GM21529 (cell line): Measurements from ENCODE around the gene CHEK2.
"Not testable (repeated sequence)": the region's sequence is repeated elsewhere in the genome, so short reads cannot be mapped to it uniquely, and the experiment has no call there.

Experiments
- ATAC-seq: cut with Tn5 transposase; IDR thresholded peaks from one replicate; pipeline ENCODE4 v1.9.1; 2021; ENCODE audit not compliant: unreplicated experiment

The CHEK2 gene

GRCh38 chr22:28742562-28742962, 942 bp upstream of the CHEK2 start:
- no peak for ATAC-seq

- no peak for ATAC-seq
These were observed 328 bp downstream of the CHEK2 start for GRCh38 chr22:28741200-28741784.

- ATAC-seq, result not testable (repeated sequence)
These were observed 2.7 kb downstream of the CHEK2 start for GRCh38 chr22:28738876-28739275.

- ATAC-seq, result no peak
These were observed 3.9 kb downstream of the CHEK2 start for GRCh38 chr22:28737701-28738100.

GRCh38 chr22:28736301-28737155, 5.1 kb downstream of the CHEK2 start:
- no peak for ATAC-seq

GRCh38 chr22:28734393-28734792, 7.2 kb downstream of the CHEK2 start:
- no peak for ATAC-seq

- ATAC-seq, result no peak
These were observed 11.4 kb downstream of the CHEK2 start for GRCh38 chr22:28730179-28730578.

- no peak for ATAC-seq
These were observed 12.9 kb downstream of the CHEK2 start for GRCh38 chr22:28728621-28729313.

- no peak for ATAC-seq
These were observed 13.6 kb downstream of the CHEK2 start for GRCh38 chr22:28728002-28728401.

GRCh38 chr22:28718044-28718443, 23.6 kb downstream of the CHEK2 start:
- ATAC-seq, result no peak

- ATAC-seq, result no peak
These were observed 24.9 kb downstream of the CHEK2 start for GRCh38 chr22:28716686-28717085.

GRCh38 chr22:28715611-28716010, 26.0 kb downstream of the CHEK2 start:
- no peak for ATAC-seq

- no peak for ATAC-seq
These were observed 27.5 kb downstream of the CHEK2 start for GRCh38 chr22:28714043-28714628.

- ATAC-seq, result no peak
These were observed 29.5 kb downstream of the CHEK2 start for GRCh38 chr22:28711820-28712777.

- no peak for ATAC-seq
These were observed 30.3 kb downstream of the CHEK2 start for GRCh38 chr22:28711341-28711740.

GRCh38 chr22:28710576-28711191, 30.9 kb downstream of the CHEK2 start:
- no peak for ATAC-seq

GRCh38 chr22:28710107-28710506, 31.5 kb downstream of the CHEK2 start:
- ATAC-seq, result no peak

GRCh38 chr22:28706845-28707244, 34.8 kb downstream of the CHEK2 start:
- ATAC-seq, result no peak

GRCh38 chr22:28703436-28703835, 38.2 kb downstream of the CHEK2 start:
- ATAC-seq, result no peak

GRCh38 chr22:28702891-28703290, 38.7 kb downstream of the CHEK2 start:
- no peak for ATAC-seq
